ENCODE data around the gene LRWD1.
"Not testable (repeated sequence)": the region's sequence is repeated elsewhere in the genome, so short reads cannot be mapped to it uniquely, and the experiment has no call there.

GRCh38 chr7:102514881-102515721, 50.3 kb downstream of the LRWD1 start:
- not testable (repeated sequence) for TF ChIP-seq POLR2A (IDR thresholded peaks at IDR 0.05; ENCODE audit: low read length); GATA1 (IDR thresholded peaks at IDR 0.05; ENCODE audit: low read depth, low read length)

Data from erythroblast (primary cell).